Tibial nerve (tissue), 4 donors: ENCODE data around the gene NEB. TPM values are rescaled to one million over a fixed set of nuclear protein-coding genes. Genes with fewer than 3 reads are reported as not detected.
"Not testable (repeated sequence)": the region's sequence is repeated elsewhere in the genome, so short reads cannot be mapped to it uniquely, and the experiment has no call there.

ENCODE experiments used
- DNase-seq, 2 donors: peaks; one replicate each; pipeline ENCODE4 v3.0.0-alpha.2; 2019; ENCODE audit warnings: low spot score in 2 of 2
- H3K27ac ChIP-seq, 4 donors: fragments of 200-600 bp; sonication (generic) in 3 of 4; one replicate each; pipeline ENCODE4 v1.5.1; 2017 to 2019; ENCODE audit warnings: mild to moderate bottlenecking in 1 of 4
- H3K27me3 ChIP-seq, 2 donors: fragments of 200-600 bp; sonication (generic) in 1 of 2; one replicate each; pipeline versions ENCODE4 v1.5.1 to v1.6.0; 2017 to 2019
- H3K36me3 ChIP-seq, 3 donors: fragments of 200-600 bp; sonication (generic); one replicate each; pipeline ENCODE4 v1.5.1; 2018 to 2019
- H3K4me1 ChIP-seq, 4 donors: fragments of 200-600 bp; sonication (generic) in 3 of 4; one replicate each; pipeline ENCODE4 v1.5.1; 2017 to 2019
- H3K4me3 ChIP-seq, 4 donors: fragments of 200-600 bp; sonication (generic) in 3 of 4; one replicate each; pipeline ENCODE4 v1.5.1; 2017 to 2019; ENCODE audit warnings: mild to moderate bottlenecking in 1 of 4, moderate library complexity in 1 of 4
- H3K9me3 ChIP-seq, 4 donors: fragments of 200-600 bp; sonication (generic) in 3 of 4; one replicate each; pipeline ENCODE4 v1.5.1; 2017 to 2019
- EP300 ChIP-seq, 2 donors: sonication (generic); formaldehyde crosslinking; IDR thresholded peaks; one replicate each; pipeline ENCODE4 v1.6.1; 2017; ENCODE audit warnings: antibody characterized with exemption in 2 of 2, mild to moderate bottlenecking in 1 of 2
- POLR2A ChIP-seq, 2 donors: fragments of 450-650 bp; IDR thresholded peaks; one replicate each; pipeline ENCODE4 v1.6.1; 2017; ENCODE audit warnings: antibody characterized with exemption in 2 of 2, mild to moderate bottlenecking in 2 of 2, moderate library complexity in 2 of 2
- WGBS, 2 donors: methylation state at CpG; one replicate each; pipeline ENCODE4 v1.1.5; 2018; 5-methylcytosine and 5-hydroxymethylcytosine counted together
- total RNA-seq, 4 donors: library from RNA; depleted of rRNA; stranded (reverse); fragments of >200 nt; gene quantifications; one replicate each; pipeline ENCODE4 v1.1.0, GENCODE V29; 2016
- TF ChIP-seq, protein P1 (sequence below), 5 experiments: fragments of 200-600 bp in 3 of 5; fragments of 450-650 bp in 2 of 5; sonication (generic) in 3 of 5; IDR thresholded peaks; one replicate each; pipeline ENCODE4 v1.5.1; 2016 to 2019; ENCODE audit warnings: antibody characterized with exemption in 5 of 5, mild to moderate bottlenecking in 3 of 5, moderate library complexity in 2 of 5

The NEB gene
- total RNA-seq, 4 donors from 2014 or later: 1.2 to 2.2 (median 1.5) TPM

GRCh38 chr2:151614159-151614558 lies 120.1 kb downstream of the NEB start:
- WGBS, 2 donors: 85 to 87% methylated on average over 5 of the region's 5 CpGs
- Histone ChIP-seq H3K27ac (no peak overlapping the region), H3K36me3 (no peaks in the 10 kb centered on the region), H3K9me3 (no peaks in the 10 kb centered on the region), H3K27me3 (no peaks in the 10 kb centered on the region), H3K4me1 (peaks cover 0 to 14% (median 0%) of the 10 kb centered on the region in 4 donors), H3K4me3 (no peak overlapping the region)
- TF ChIP-seq, protein P1, sequence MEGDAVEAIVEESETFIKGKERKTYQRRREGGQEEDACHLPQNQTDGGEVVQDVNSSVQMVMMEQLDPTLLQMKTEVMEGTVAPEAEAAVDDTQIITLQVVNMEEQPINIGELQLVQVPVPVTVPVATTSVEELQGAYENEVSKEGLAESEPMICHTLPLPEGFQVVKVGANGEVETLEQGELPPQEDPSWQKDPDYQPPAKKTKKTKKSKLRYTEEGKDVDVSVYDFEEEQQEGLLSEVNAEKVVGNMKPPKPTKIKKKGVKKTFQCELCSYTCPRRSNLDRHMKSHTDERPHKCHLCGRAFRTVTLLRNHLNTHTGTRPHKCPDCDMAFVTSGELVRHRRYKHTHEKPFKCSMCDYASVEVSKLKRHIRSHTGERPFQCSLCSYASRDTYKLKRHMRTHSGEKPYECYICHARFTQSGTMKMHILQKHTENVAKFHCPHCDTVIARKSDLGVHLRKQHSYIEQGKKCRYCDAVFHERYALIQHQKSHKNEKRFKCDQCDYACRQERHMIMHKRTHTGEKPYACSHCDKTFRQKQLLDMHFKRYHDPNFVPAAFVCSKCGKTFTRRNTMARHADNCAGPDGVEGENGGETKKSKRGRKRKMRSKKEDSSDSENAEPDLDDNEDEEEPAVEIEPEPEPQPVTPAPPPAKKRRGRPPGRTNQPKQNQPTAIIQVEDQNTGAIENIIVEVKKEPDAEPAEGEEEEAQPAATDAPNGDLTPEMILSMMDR (IDR thresholded peaks at IDR 0.05): no peak
- TF ChIP-seq POLR2A (IDR thresholded peaks at IDR 0.05): no peak
- TF ChIP-seq EP300 (IDR thresholded peaks at IDR 0.05): no peak
- DNase-seq: no peak

DNA sequence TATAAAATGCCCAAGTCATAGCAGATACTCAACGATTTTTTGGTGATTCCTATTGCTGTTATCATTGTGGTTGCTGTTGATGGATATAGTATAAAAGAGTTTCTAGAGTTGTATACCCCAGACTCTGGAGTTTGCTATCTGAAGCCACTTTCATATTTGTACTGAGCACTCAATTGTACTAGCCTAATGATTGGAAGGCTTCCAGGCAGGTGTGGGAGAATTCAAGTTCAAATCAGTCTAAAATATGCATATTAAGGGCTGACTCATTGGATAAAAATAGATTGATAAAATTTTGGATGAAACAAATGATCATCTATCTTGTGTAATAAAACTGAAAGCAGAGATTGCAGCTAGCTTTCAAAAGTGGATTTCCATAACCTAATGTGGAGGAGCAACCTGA lies 122.9 kb downstream of the NEB start:
- TF ChIP-seq POLR2A (IDR thresholded peaks at IDR 0.05) (no peak), EP300 (IDR thresholded peaks at IDR 0.05) (no peak)
- TF ChIP-seq, protein P1 (IDR thresholded peaks at IDR 0.05): no peak
- 68 to 83% methylated on average over 1 of the region's 1 CpG for WGBS, 2 donors
- Histone ChIP-seq H3K4me1 (no peaks in the 10 kb centered on the region), H3K36me3 (no peaks in the 10 kb centered on the region), H3K4me3 (no peak overlapping the region), H3K9me3 (no peaks in the 10 kb centered on the region), H3K27me3 (no peaks in the 10 kb centered on the region), H3K27ac (no peak overlapping the region)
- no peak for DNase-seq

DNA sequence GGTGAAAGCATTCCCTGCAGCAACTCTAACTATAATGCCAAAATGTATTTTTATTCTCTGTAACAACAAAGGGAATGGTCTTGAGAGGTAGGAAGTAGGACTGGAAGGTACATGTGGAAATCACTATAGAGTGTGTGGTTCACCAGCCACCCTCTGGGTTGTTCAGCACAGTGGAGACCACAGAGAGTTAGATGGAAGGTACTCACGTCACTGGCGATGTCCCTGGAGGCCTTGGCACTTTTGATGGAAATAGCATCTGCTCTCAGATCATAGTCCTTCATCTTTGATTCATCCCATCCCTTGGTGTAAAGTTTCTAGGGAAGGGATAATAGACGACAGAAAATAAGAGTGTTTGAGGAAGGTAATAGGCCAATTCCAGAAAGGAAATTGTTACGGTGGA lies 124.0 kb downstream of the NEB start:
- TF ChIP-seq POLR2A (IDR thresholded peaks at IDR 0.05) (no peak), EP300 (IDR thresholded peaks at IDR 0.05) (no peak)
- TF ChIP-seq, protein P1 (IDR thresholded peaks at IDR 0.05): no peak
- Histone ChIP-seq H3K4me1 (no peaks in the 10 kb centered on the region), H3K36me3 (no peaks in the 10 kb centered on the region), H3K9me3 (no peaks in the 10 kb centered on the region), H3K27ac (no peak overlapping the region), H3K27me3 (no peaks in the 10 kb centered on the region), H3K4me3 (no peak overlapping the region)
- DNase-seq: no peak
- WGBS, 2 donors: 87 to 88% methylated on average over 4 of the region's 4 CpGs

DNA sequence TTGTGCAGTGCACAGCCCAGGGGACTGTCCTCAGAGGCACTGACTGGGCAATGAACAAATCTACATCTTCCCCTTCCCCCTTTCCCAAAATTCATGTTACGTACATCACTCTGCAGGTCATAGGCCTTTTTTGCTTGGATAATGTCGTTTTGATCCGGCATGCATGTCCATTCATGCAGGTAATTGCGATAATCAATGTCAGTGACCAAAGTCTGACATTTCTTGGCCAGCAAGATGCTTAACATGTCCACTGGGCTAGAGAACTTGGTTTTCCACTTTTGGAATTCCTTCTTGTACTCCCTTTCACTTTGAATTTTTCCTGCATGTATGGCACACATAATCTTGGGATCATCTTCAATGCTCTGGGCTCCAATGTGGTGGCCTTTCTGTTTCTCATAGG lies 124.6 kb downstream of the NEB start:
- no peaks in the 10 kb centered on the region for H3K9me3 ChIP-seq
- no peaks in the 10 kb centered on the region for H3K4me1 ChIP-seq
- H3K36me3 ChIP-seq: no peaks in the 10 kb centered on the region
- TF ChIP-seq POLR2A (IDR thresholded peaks at IDR 0.05): no peak
- TF ChIP-seq, protein P1 (IDR thresholded peaks at IDR 0.05): no peak
- TF ChIP-seq EP300 (IDR thresholded peaks at IDR 0.05): no peak
- WGBS, 2 donors: 92 to 97% methylated on average over 4 of the region's 4 CpGs
- H3K27me3 ChIP-seq: no peaks in the 10 kb centered on the region
- no peak overlapping the region for H3K27ac ChIP-seq
- H3K4me3 ChIP-seq: no peak overlapping the region
- DNase-seq: no peak

DNA sequence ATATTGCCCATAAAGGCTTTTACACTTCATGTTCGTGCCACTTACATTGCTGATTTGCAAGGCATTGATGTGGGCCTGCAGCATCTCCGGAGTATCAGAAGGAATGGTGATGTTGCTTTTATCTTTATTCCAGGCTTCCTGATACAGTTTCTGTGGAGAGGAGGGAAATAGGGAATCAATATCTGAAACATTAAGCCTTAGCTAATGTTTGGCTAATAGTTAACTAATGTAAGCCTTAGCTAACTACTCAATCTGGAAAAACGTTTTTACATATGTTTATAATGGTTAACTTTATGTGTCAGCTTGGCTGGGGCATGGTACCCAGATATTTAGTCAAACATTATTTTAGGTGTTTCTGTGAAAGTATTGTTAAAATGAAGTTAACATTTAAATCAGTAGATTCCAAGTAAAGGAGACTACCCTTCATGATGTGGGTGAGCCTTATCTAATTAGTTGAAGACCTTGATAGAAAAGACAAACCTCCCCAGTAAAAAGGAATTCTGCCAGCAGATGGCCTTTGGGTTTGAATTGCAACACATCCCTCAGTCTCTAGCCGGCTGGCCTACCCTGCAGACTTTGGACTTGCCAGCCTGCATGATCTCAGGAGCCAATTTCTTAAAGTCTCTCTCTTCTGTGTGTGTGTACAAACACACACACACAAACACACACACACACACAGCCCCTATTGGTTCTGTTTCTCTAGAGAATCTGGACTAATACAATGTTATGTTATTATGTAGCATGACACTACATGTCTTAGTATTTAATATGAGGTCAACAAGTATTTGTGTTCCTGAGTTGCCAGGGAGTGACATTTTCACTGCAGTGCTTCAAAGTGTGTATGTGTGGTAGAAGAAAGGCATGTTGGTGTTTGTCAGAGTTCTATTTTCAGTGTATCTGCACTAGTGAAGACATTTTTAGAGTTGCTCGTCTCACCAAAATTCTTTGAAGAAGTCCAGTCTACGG lies 126.5 kb downstream of the NEB start:
- DNase-seq, H3K27ac ChIP-seq, H3K27me3 ChIP-seq, H3K9me3 ChIP-seq, H3K36me3 ChIP-seq, H3K4me3 ChIP-seq, H3K4me1 ChIP-seq: not testable (repeated sequence)
- WGBS, 2 donors: 67% methylated on average over 1 of the region's 6 CpGs; no CpG with 5 or more reads in 1 of the 2 donors

DNA sequence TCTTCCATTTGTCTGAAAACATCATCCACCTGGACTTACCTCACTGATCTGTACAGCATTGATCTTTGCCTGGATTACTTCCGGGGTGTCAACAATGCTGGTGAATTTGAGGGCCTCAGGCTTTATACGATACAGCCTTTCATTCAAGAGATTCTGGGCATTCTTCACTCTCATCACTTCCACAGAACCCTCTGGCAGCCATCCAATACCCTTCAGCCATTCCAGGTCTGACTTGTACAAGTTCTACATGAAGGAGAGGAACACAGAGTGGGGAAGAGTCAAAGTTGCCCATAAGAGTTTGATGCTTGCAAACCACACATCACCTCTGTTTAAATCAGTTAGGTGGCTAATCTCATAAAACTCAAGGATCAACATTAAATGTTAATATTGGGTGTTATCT lies 130.7 kb downstream of the NEB start:
- not testable (repeated sequence) for H3K4me1 ChIP-seq, H3K36me3 ChIP-seq, H3K9me3 ChIP-seq, H3K27me3 ChIP-seq, H3K4me3 ChIP-seq, H3K27ac ChIP-seq
- DNase-seq: peak in 1 of 2 donors; percentile 17
- 63% methylated on average over 1 of the region's 2 CpGs; no CpG with 5 or more reads in 1 of the 2 donors for WGBS, 2 donors

DNA sequence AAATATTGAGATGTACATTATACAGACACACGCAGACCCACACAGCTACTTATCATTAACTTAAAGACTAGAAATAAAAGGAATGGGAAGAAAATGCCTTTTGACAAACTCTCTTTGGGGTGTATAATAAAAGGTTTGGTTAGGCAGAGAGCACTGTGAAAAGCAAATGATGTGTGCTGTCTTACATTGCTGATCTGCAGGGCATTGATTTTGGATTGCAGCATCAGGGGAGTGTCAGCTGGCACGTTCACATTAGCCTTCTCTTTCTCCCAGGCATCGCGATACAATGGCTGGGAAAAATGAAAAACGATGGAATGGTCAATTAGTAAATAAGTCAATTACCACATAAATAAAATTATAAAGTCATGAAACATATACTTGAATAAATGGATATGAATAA lies 131.9 kb downstream of the NEB start:
- not testable (repeated sequence) for DNase-seq, H3K36me3 ChIP-seq, H3K27me3 ChIP-seq, H3K27ac ChIP-seq, H3K9me3 ChIP-seq, H3K4me3 ChIP-seq, H3K4me1 ChIP-seq
- WGBS, 2 donors: no CpG with 5 or more reads among the region's 5 CpGs

DNA sequence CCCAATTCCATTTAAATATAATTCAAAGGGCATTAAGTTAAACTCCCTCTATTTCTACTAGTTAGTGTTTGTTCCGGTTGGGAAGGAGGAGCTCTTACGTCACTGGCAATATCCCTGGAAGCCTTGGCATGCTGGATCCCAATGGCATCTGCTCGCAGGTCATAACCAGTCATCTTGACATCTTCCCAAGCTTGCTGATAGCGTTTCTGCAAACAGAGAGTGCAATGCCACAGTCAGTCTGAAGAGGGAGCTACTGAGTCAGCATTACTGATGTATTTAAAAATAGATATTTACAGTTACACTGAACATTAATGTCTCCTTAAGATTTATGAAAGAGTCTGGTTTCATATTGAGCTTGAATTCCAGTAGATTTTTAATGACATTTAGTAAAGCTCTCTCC lies 132.5 kb downstream of the NEB start:
- not testable (repeated sequence) for DNase-seq, H3K4me1 ChIP-seq, H3K36me3 ChIP-seq, H3K4me3 ChIP-seq, H3K9me3 ChIP-seq, H3K27me3 ChIP-seq, H3K27ac ChIP-seq
- WGBS, 2 donors: no CpG with 5 or more reads among the region's 4 CpGs
